ACC112 (cell line): ENCODE results near the gene ASB17.
"Not testable (repeated sequence)": the region's sequence is repeated elsewhere in the genome, so short reads cannot be mapped to it uniquely, and the experiment has no call there.

Source experiments
- H2AFZ ChIP-seq: fragments of 200-600 bp; sonication (generic); one replicate; pipeline ENCODE4 v1.6.0; 2017; ENCODE audit warnings: antibody characterized with exemption, low read length; ENCODE audit not compliant: unreplicated experiment
- H3K27ac ChIP-seq: fragments of 200-600 bp; sonication (generic); 2 replicates; pipeline ENCODE4 v1.5.1; 2014; ENCODE audit warnings: low read depth, mild to moderate bottlenecking, antibody characterized with exemption, low read length, moderate library complexity
- H3K27me3 ChIP-seq: fragments of 200-600 bp; sonication (generic); 2 replicates; pipeline ENCODE4 v1.6.1; 2014; ENCODE audit warnings: mild to moderate bottlenecking, antibody characterized with exemption, low read length, moderate library complexity, mixed read lengths; ENCODE audit not compliant: insufficient read depth
- H3K36me3 ChIP-seq: fragments of 200-600 bp; sonication (generic); 2 replicates; pipeline ENCODE4 v1.6.1; 2016; ENCODE audit warnings: mild to moderate bottlenecking, antibody characterized with exemption, low read length, moderate library complexity, mixed read lengths; ENCODE audit not compliant: insufficient read depth
- H3K4me1 ChIP-seq: fragments of 200-600 bp; sonication (generic); one replicate; pipeline ENCODE4 v1.6.1; 2016; ENCODE audit warnings: low read length, mixed read lengths; ENCODE audit not compliant: insufficient read depth, unreplicated experiment, control insufficient read depth
- H3K4me3 ChIP-seq: fragments of 200-600 bp; sonication (generic); 2 replicates; pipeline ENCODE4 v1.5.1; 2014; ENCODE audit warnings: mild to moderate bottlenecking, low read depth, low read length
- H3K79me2 ChIP-seq: fragments of 200-600 bp; sonication (generic); one replicate; pipeline ENCODE4 v1.6.0; 2016; ENCODE audit warnings: low read length; ENCODE audit not compliant: control insufficient read depth, unreplicated experiment, insufficient read depth

The ASB17 gene

DNA sequence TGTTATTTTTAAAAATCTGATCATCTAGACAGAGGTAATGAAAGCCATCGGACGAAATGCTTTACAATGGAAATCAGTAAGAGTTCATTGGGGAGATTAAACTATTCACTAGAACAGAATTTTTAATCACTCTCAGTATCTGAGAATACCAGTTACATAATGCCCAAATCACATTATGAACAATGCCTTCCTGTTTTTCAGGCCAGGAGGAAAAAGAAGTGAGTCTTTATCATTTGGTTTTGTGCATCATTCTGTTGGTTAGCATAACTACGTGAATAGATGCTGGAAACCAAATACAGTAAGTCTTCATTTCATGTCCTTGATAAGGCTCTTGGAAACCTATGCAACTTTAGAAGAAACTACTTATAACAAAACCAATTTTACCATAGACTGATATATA is 18.0 kb upstream of the ASB17 start:
- Histone ChIP-seq H3K36me3 (no peaks in the 10 kb centered on the region), H3K27ac (no peak overlapping the region), H2AFZ (no peak overlapping the region), H3K79me2 (no peaks in the 10 kb centered on the region), H3K27me3 (no peaks in the 10 kb centered on the region), H3K4me3 (no peak overlapping the region), H3K4me1 (peaks cover 4% of the 10 kb centered on the region)

DNA sequence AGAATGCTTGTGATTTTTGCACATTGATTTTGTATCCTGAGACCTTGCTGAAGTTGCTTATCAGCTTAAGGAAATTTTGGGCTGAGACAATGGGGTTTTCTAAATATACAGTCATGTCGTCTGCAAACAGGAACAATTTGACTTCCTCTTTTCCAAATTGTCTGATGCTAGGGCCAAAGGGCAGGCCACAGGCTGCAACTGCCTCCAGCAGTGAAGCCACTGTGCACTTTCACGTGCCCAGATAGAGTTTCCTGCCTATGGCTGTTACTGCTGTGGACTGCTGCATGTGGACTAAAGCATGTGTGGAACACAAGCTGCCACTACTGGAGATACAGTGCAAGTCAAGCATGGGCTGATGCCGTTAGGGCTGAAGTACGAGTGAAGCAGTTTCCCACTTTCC is 10.8 kb upstream of the ASB17 start:
- H3K27me3 ChIP-seq, H2AFZ ChIP-seq, H3K4me1 ChIP-seq, H3K79me2 ChIP-seq, H3K4me3 ChIP-seq, H3K36me3 ChIP-seq, H3K27ac ChIP-seq: not testable (repeated sequence)

DNA sequence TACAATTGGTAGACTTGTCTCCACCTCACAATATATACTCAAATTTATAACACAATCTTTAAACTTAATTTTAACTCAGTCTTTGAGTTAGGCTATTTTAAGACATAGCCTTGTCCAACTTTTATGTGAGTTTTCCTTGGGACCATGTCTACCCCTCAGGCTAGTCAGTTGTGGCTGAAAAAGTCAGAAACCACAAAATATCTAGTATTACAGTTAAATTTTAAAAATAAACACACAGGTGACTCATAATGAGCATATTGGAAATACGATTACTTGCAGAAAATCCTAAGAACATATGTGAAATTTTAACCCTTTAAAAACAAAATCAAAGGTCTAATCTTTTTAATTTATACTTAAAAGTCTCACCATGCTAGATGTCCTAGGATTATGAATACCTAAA is 4.8 kb upstream of the ASB17 start:
- Histone ChIP-seq H3K27me3 (no peaks in the 10 kb centered on the region), H3K36me3 (no peaks in the 10 kb centered on the region), H3K27ac (no peak overlapping the region), H3K79me2 (no peaks in the 10 kb centered on the region), H2AFZ (no peak overlapping the region), H3K4me3 (no peak overlapping the region), H3K4me1 (no peaks in the 10 kb centered on the region)

DNA sequence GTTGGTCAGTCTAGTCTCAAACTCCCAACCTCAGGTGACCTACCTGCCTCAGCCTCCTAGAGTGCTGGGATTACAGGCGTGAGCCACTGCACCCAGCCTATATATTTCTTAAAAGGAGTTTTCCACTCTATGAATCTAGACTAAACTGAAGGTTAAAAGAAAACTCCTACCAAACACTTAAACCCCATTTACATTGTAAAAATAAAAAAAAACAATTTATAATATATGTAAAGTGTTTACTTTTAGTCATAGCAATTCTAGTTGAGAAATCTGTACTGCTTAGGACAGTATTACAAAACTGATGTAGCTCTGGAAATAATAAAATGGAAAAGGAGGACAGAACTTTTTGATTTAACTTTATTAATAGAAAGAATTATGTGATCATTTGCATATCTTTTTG is 9.5 kb downstream of the ASB17 start:
- no peaks in the 10 kb centered on the region for H3K27me3 ChIP-seq

DNA sequence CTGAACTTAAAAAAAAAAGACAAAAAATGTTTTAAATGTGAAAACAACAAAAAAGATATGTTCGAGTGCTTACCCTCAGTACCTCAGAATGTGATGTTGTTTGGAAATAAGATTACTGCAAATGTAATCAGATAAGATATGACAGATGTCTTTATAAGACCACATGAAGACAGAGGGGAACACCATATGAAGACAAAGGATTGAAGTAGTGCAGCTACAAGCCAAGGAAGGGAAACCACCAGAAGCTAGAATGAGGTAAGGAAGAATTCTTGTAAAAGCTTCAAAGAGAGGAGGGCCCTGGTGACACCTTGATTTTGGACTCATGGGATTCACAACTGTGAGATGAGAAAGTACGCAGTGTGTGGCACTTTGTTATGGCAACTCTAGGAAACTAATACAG is 15.4 kb downstream of the ASB17 start:
- Histone ChIP-seq H3K27me3 (no peaks in the 10 kb centered on the region; the same call in 1 of the 2 replicates), H3K4me3 (no peak overlapping the region), H3K79me2 (no peaks in the 10 kb centered on the region), H2AFZ (no peak overlapping the region), H3K36me3 (no peaks in the 10 kb centered on the region), H3K4me1 (no peaks in the 10 kb centered on the region), H3K27ac (no peak overlapping the region)

More for the DNA sequence above, 9.5 kb downstream of the ASB17 start:
- H3K27ac ChIP-seq, result no peak overlapping the region
- H3K79me2 ChIP-seq, result no peaks in the 10 kb centered on the region
- no peaks in the 10 kb centered on the region for H3K4me1 ChIP-seq
- H3K4me3 ChIP-seq, result no peak overlapping the region
- H3K36me3 ChIP-seq, result no peaks in the 10 kb centered on the region
- no peak overlapping the region for H2AFZ ChIP-seq

DNA sequence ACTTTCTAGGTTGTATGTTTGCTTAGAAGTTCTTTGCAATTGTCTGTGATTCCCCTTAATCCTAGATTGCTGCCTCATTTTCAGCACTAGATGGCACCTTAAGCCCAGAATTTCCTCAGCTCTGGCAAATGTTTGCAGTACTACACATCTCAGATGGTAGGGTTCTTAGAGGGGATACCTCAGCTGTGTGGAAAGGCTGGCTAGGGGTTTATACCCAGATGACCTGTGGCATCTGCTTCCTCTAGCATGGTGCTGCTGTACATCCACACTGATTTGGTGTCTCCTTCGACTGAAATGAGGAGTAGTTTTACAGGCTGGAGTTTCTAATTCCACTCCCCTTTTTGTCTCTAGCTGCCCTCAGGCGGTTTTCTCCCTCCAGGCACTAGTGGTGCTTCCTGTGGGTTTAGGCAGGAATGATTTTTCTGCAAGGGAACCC is 23.5 kb downstream of the ASB17 start:
- Histone ChIP-seq H2AFZ (peak overlapping the region; percentile 10), H3K27ac (no peak overlapping the region), H3K79me2 (no peaks in the 10 kb centered on the region), H3K36me3 (no peaks in the 10 kb centered on the region), H3K4me1 (no peaks in the 10 kb centered on the region), H3K4me3 (peak overlapping the region; percentile 4; the same call in 1 of the 2 replicates), H3K27me3 (no peaks in the 10 kb centered on the region; the same call in 1 of the 2 replicates)

DNA sequence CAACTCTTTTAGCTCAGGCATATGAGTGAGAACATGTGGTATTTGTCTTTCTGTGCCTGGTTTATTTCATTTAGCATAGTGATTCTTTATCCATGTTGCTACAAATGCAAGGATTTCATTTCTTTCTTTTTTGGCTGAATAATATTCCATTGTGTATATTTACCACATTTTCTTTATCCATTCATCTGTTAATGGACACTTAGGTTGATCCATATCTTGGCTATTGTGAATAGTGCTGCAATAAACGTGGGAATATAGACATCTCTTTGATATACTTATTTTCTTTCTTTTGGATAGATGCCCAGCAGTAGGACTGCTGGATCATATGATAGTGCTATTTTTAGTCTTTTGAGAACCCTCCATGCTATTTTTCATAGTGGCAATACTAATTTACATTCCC is 30.8 kb downstream of the ASB17 start:
- no peaks in the 10 kb centered on the region for H3K27me3 ChIP-seq
- H3K36me3 ChIP-seq, result no peaks in the 10 kb centered on the region
- no peak overlapping the region for H3K27ac ChIP-seq
- H2AFZ ChIP-seq, result no peak overlapping the region
- H3K4me3 ChIP-seq, result no peak overlapping the region
- H3K79me2 ChIP-seq, result no peaks in the 10 kb centered on the region
- no peaks in the 10 kb centered on the region for H3K4me1 ChIP-seq

DNA sequence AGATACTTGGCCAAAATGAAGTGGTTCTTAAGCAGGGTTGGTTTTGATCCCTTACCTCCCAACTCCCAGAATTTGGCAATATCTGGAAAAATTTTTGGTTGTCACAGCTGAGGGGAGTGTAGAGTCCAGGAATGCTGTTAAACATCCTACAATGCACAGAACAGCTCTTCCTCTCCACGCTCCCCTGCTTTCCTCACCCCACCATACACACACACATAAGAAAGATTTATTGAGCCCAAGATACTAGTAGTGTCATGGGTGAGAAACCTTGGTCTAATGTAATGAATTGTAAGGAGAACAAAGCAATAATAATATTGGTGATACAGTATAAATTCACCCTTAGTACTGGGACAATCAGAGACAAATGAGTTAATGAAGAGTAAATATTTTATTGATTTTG is 47.8 kb downstream of the ASB17 start:
- no peaks in the 10 kb centered on the region for H3K36me3 ChIP-seq
- H3K4me3 ChIP-seq, result no peak overlapping the region
- H3K27ac ChIP-seq, result no peak overlapping the region
- H2AFZ ChIP-seq, result no peak overlapping the region
- no peaks in the 10 kb centered on the region for H3K4me1 ChIP-seq
- no peaks in the 10 kb centered on the region for H3K79me2 ChIP-seq
- H3K27me3 ChIP-seq, result no peaks in the 10 kb centered on the region

DNA sequence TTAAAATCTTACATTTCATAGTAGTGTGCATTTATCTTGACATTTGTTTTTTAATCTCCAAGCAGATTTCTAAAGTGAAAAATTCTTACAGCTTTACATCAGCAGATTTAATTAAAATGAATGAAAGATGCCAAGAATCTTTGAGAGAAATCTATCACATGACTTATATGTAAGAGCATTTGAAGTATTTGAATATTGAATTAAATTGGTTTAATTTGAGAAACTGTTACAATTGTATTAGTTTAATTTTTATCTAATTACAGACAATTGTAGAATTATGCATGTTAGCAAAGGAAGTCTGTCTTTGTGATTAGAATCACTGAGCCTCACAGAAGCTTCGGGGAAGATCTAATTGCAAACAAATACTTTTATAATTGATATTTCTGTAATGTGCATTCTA is 52.2 kb downstream of the ASB17 start:
- Histone ChIP-seq H3K27ac (no peak overlapping the region), H3K27me3 (no peaks in the 10 kb centered on the region), H3K4me3 (no peak overlapping the region), H3K4me1 (no peaks in the 10 kb centered on the region), H3K79me2 (no peaks in the 10 kb centered on the region), H3K36me3 (no peaks in the 10 kb centered on the region), H2AFZ (no peak overlapping the region)

DNA sequence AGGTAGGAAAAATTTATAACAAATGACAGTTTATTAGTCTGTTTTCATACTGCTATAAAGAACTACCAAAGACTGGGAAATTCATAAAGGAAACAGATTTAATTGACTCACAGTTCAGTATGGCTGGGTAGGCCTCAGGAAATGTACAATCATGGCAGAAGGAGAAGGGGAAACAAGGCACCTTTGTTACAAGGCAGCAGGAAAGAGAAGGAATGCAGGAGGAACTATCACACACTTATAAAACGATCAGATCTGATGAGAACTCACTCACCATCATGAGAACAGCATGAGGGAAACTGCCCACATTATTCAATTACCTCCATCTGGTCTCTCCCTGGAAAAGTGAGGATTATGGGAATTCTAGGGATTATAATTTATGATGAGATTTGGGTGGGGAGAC is 61.3 kb downstream of the ASB17 start:
- Histone ChIP-seq H3K27me3 (no peaks in the 10 kb centered on the region), H3K4me1 (no peaks in the 10 kb centered on the region), H3K27ac (no peak overlapping the region), H2AFZ (no peak overlapping the region), H3K36me3 (no peaks in the 10 kb centered on the region), H3K4me3 (no peak overlapping the region), H3K79me2 (no peaks in the 10 kb centered on the region)
